ENCODE results near the gene PDZD4. TPM values are rescaled to one million over a fixed set of nuclear protein-coding genes. Genes with fewer than 3 reads are reported as not detected.

The PDZD4 gene
- total and polyA plus RNA-seq, 2 experiments from 2014 or later: 30.5 to 230 TPM

- Histone ChIP-seq H3K4me1 (ENCODE audit: insufficient read depth) (no peaks in the 10 kb centered on the region), H3K4me3 (no peak overlapping the region), H3K27me3 (ENCODE audit: insufficient read depth) (no peaks in the 10 kb centered on the region), H3K9me2 (ENCODE audit: insufficient read depth) (no peaks in the 10 kb centered on the region), H3K4me2 (no peak overlapping the region), H2AFZ (no peak overlapping the region), H3K36me3 (ENCODE audit: insufficient read depth) (no peaks in the 10 kb centered on the region), H4K20me1 (replicated peaks; ENCODE audit: insufficient read depth) (no peaks in the 10 kb centered on the region), H3K79me2 (replicated peaks; ENCODE audit: insufficient read depth) (no peaks in the 10 kb centered on the region), H3F3A (replicated peaks; ENCODE audit: low read depth) (no peaks in the 10 kb centered on the region), H3K27ac (ENCODE audit: low read depth) (no peak overlapping the region)
- H3K4me1 Mint-ChIP-seq: peaks cover 5% of the 10 kb centered on the region; the same call in 2 of the 3 replicates
- peaks cover 6% of the 10 kb centered on the region for H3K27me3 Mint-ChIP-seq (ENCODE audit: insufficient read depth, low read depth, poor library complexity)
- H3K36me3 Mint-ChIP-seq (ENCODE audit: low read depth): no peaks in the 10 kb centered on the region
- TF ChIP-seq ETS1 (IDR thresholded peaks at IDR 0.05) (no peak), POLR2AphosphoS5 (IDR thresholded peaks at IDR 0.05; ENCODE audit: low read depth) (no peak), ZNF331 (CRISPR knock-in tag; IDR thresholded peaks at IDR 0.05; ENCODE audit: low read depth) (no peak), REST (IDR thresholded peaks at IDR 0.05; ENCODE audit: unreplicated experiment) (no peak), ZNF462 (CRISPR knock-in tag; IDR thresholded peaks at IDR 0.05) (no peak), EZH2 (IDR thresholded peaks at IDR 0.05; ENCODE audit: low read depth, unreplicated experiment) (no peak), NANOG (IDR thresholded peaks at IDR 0.05; ENCODE audit: borderline replicate concordance) (no peak), CTCF (conservative IDR thresholded peaks at IDR 0.05; ENCODE audit: low read depth in 2 of 2) (no peak), CREB1 (CRISPR knock-in tag; IDR thresholded peaks at IDR 0.05; ENCODE audit: low read depth) (no peak), ZNF114 (CRISPR knock-in tag; IDR thresholded peaks at IDR 0.05) (no peak), STAT1 (IDR thresholded peaks at IDR 0.05; ENCODE audit: unreplicated experiment) (no peak), EZH2phosphoT487 (IDR thresholded peaks at IDR 0.05; ENCODE audit: unreplicated experiment) (no peak)
- no peak overlapping the region for H3K27ac Mint-ChIP-seq
- no peak for DNase-seq (ENCODE audit: low spot score)
- ATAC-seq: no peak
- no peak overlapping the region for H3K4me3 Mint-ChIP-seq
- H3K9me3 Mint-ChIP-seq: no peaks in the 10 kb centered on the region
Observed at GRCh38 chrX:153761863-153762262, 68.5 kb downstream of the PDZD4 start.

Measured in GM23338 (cell line).